ENCODE results near the gene KIAA2012.

DNA sequence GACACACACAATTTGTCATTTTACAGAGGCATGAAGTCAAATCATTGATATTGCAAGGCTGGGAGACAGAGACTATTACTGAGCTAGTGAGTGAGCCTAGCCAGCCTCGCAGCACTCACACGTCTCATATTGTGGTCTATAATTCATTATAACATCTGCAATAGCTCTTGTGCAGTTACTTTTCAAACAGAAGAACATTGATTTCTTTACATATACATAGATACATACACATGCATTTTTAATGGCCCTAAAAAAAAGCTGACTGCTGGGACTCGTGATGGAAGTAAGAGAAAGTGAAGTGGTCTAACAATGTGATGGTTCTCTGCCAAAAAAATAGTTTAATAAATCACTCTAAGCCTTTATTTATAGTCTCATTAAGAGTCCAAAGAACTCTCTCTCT, 56.8 kb downstream of the KIAA2012 start:
- TF ChIP-seq HNF4G (IDR thresholded peaks at IDR 0.05) (no peak), EGR1 (IDR thresholded peaks at IDR 0.05; ENCODE audit: low read depth in 2 of 2) (no peak), CTCF (IDR thresholded peaks at IDR 0.05; ENCODE audit: low read depth, low read length, missing input control) (no peak), MAX (IDR thresholded peaks at IDR 0.05) (no peak), GABPA (IDR thresholded peaks at IDR 0.05 in 1 of 2, conservative IDR thresholded peaks at IDR 0.05 in 1 of 2) (no peak), RAD21 (IDR thresholded peaks at IDR 0.05) (no peak), NR2F2 (IDR thresholded peaks at IDR 0.05) (no peak), TAF1 (conservative IDR thresholded peaks at IDR 0.05) (no peak), SP1 (IDR thresholded peaks at IDR 0.05) (no peak), REST (IDR thresholded peaks at IDR 0.05) (no peak), HNF4A (conservative IDR thresholded peaks at IDR 0.05) (no peak), YY1 (IDR thresholded peaks at IDR 0.05) (no peak)
